ENCODE results near the gene TTC5. TPM values are rescaled to one million over a fixed set of nuclear protein-coding genes. Genes with fewer than 3 reads are reported as not detected.
A peak's percentile ranks its signal among the peaks of the same experiment; 100 is the strongest.

Gene TTC5
- total RNA-seq, 1 experiment from 2014 or later: 18.4 TPM

GRCh38 chr14:20346713-20347112 is 41.0 kb upstream of the TTC5 start:
- H3K36me3 Mint-ChIP-seq (ENCODE audit: insufficient read depth, unreplicated experiment): peaks cover 68% of the 10 kb centered on the region
- DNase-seq (ENCODE audit: unreplicated experiment): no peak
- ChIA-PET POLR2A (no interaction called here), CTCF (interaction anchor here (0.6 to 1.4 kb wide), 2 partner anchors 19 to 963 kb away, joined by 3 read pairs; no protein-coding TSS in a partner anchor)
- BruUV-seq (replicated peaks): no TSS peak
- intact Hi-C loops (cut with micrococcal nuclease): no loop called here
- no peak overlapping the region for H3K27ac Mint-ChIP-seq (ENCODE audit: low read depth, unreplicated experiment)
- H3K4me1 Mint-ChIP-seq (ENCODE audit: insufficient read depth, unreplicated experiment): peaks cover 7% of the 10 kb centered on the region
- no peak for TF ChIP-seq CTCF (IDR thresholded peaks at IDR 0.05; ENCODE audit: unreplicated experiment)
- no peak overlapping the region for H3K4me3 Mint-ChIP-seq (ENCODE audit: unreplicated experiment)
- H3K27me3 Mint-ChIP-seq (ENCODE audit: insufficient read depth, unreplicated experiment): no peaks in the 10 kb centered on the region
- no peaks in the 10 kb centered on the region for H3K9me3 Mint-ChIP-seq (ENCODE audit: unreplicated experiment)

GRCh38 chr14:20345366-20345765 is 39.6 kb upstream of the TTC5 start:
- Mint-ChIP-seq H3K4me3 (ENCODE audit: unreplicated experiment) (no peak overlapping the region), H3K4me1 (ENCODE audit: insufficient read depth, unreplicated experiment) (peaks cover 7% of the 10 kb centered on the region), H3K9me3 (ENCODE audit: unreplicated experiment) (no peaks in the 10 kb centered on the region), H3K27ac (ENCODE audit: low read depth, unreplicated experiment) (peak overlapping the region; percentile 32), H3K36me3 (ENCODE audit: insufficient read depth, unreplicated experiment) (peaks cover 55% of the 10 kb centered on the region), H3K27me3 (ENCODE audit: insufficient read depth, unreplicated experiment) (no peaks in the 10 kb centered on the region)
- intact Hi-C loops (cut with micrococcal nuclease): no loop called here
- no peak for DNase-seq (ENCODE audit: unreplicated experiment)
- no peak for TF ChIP-seq CTCF (IDR thresholded peaks at IDR 0.05; ENCODE audit: unreplicated experiment)
- no TSS peak for BruUV-seq (replicated peaks)
- POLR2A ChIA-PET: interaction anchor here (4.3 kb wide), 1 partner anchor 338 kb away, joined by 65 read pairs; the partner anchor contains the start of gene RNASE4
- CTCF ChIA-PET: interaction anchor here (1.3 to 8.8 kb wide), 2 partner anchors 18 to 20 kb away, joined by 4 to 57 read pairs; no protein-coding TSS in a partner anchor

- ChIA-PET POLR2A (interaction anchor here (0.6 to 4.3 kb wide), 25 partner anchors 9 to 921 kb away, joined by 3 to 205 read pairs (median 5); partner anchors contain the start of genes APEX1, CCNB1IP1, OSGEP and PIP4P1), CTCF (interaction anchor here (0.8 to 8.8 kb wide), 8 partner anchors 9 to 347 kb away, joined by 3 to 57 read pairs (median 4); partner anchors contain the start of gene CCNB1IP1)
- no peaks in the 10 kb centered on the region for H3K27me3 Mint-ChIP-seq (ENCODE audit: insufficient read depth, unreplicated experiment)
- no peaks in the 10 kb centered on the region for H3K9me3 Mint-ChIP-seq (ENCODE audit: unreplicated experiment)
- peaks cover 43% of the 10 kb centered on the region for H3K36me3 Mint-ChIP-seq (ENCODE audit: insufficient read depth, unreplicated experiment)
- H3K27ac Mint-ChIP-seq (ENCODE audit: low read depth, unreplicated experiment): peak overlapping the region; percentile 92
- BruUV-seq (replicated peaks): TSS peak; percentile 75
- peak overlapping the region; percentile 78 for H3K4me3 Mint-ChIP-seq (ENCODE audit: unreplicated experiment)
- no peak for TF ChIP-seq CTCF (IDR thresholded peaks at IDR 0.05; ENCODE audit: unreplicated experiment)
- DNase-seq (ENCODE audit: unreplicated experiment): no peak
- intact Hi-C loops (cut with micrococcal nuclease): loop anchor here (1.0 to 5.0 kb wide), 4 partner anchors 68 to 339 kb away; partner anchors contain the start of genes APEX1 and TEP1
- H3K4me1 Mint-ChIP-seq (ENCODE audit: insufficient read depth, unreplicated experiment): peaks cover 7% of the 10 kb centered on the region
Measured at GRCh38 chr14:20343862-20344220, 38.1 kb upstream of the TTC5 start.

- peaks cover 7% of the 10 kb centered on the region for H3K4me1 Mint-ChIP-seq (ENCODE audit: insufficient read depth, unreplicated experiment)
- BruUV-seq (replicated peaks): TSS peak; percentile 100
- no peaks in the 10 kb centered on the region for H3K9me3 Mint-ChIP-seq (ENCODE audit: unreplicated experiment)
- H3K4me3 Mint-ChIP-seq (ENCODE audit: unreplicated experiment): peak within 1 kb of the TSS; percentile 78
- POLR2A ChIA-PET: interaction anchor here (0.6 to 4.3 kb wide), 31 partner anchors 9 to 1041 kb away, joined by 3 to 205 read pairs (median 4); partner anchors contain the start of genes APEX1, CCNB1IP1, OSGEP and PIP4P1
- peak; percentile 100 for DNase-seq (ENCODE audit: unreplicated experiment)
- no peak for TF ChIP-seq CTCF (IDR thresholded peaks at IDR 0.05; ENCODE audit: unreplicated experiment)
- peak within 1 kb of the TSS; percentile 92 for H3K27ac Mint-ChIP-seq (ENCODE audit: low read depth, unreplicated experiment)
- intact Hi-C loops (cut with micrococcal nuclease): loop anchor here (1.0 to 5.0 kb wide), 4 partner anchors 69 to 340 kb away; partner anchors contain the start of genes APEX1 and TEP1
- H3K36me3 Mint-ChIP-seq (ENCODE audit: insufficient read depth, unreplicated experiment): peaks cover 37% of the 10 kb centered on the region
- no peaks in the 10 kb centered on the region for H3K27me3 Mint-ChIP-seq (ENCODE audit: insufficient read depth, unreplicated experiment)
- CTCF ChIA-PET: interaction anchor here (0.6 to 8.8 kb wide), 14 partner anchors 9 to 348 kb away, joined by 3 to 57 read pairs (median 3); partner anchors contain the start of gene CCNB1IP1
Measured at GRCh38 chr14:20343092-20343861, 37.5 kb upstream of the TTC5 start, which contains the start of gene PARP2. PARP2 (plus strand) TSS chr14:20343635; CDS start chr14:20343642, 7 bp downstream.

Measured in MCF 10A (cell line).